HT-29 (cell line): ENCODE data around the gene CGRRF1. TPM values are rescaled to one million over a fixed set of nuclear protein-coding genes. Genes with fewer than 3 reads are reported as not detected.

ENCODE experiments used
- DNase-seq: peaks from one replicate; pipeline ENCODE4 v3.0.0-alpha.2; 2015; ENCODE audit warnings: low spot score
- total RNA-seq: library from RNA; depleted of rRNA; stranded (reverse); fragments of >200 nt; shearing (Covaris generic); gene quantifications from 2 replicates; pipeline ENCODE4 v1.2.3, GENCODE V29; 2014

The CGRRF1 gene
- total RNA-seq, 1 experiment from 2014 or later = 1.1 TPM

DNA sequence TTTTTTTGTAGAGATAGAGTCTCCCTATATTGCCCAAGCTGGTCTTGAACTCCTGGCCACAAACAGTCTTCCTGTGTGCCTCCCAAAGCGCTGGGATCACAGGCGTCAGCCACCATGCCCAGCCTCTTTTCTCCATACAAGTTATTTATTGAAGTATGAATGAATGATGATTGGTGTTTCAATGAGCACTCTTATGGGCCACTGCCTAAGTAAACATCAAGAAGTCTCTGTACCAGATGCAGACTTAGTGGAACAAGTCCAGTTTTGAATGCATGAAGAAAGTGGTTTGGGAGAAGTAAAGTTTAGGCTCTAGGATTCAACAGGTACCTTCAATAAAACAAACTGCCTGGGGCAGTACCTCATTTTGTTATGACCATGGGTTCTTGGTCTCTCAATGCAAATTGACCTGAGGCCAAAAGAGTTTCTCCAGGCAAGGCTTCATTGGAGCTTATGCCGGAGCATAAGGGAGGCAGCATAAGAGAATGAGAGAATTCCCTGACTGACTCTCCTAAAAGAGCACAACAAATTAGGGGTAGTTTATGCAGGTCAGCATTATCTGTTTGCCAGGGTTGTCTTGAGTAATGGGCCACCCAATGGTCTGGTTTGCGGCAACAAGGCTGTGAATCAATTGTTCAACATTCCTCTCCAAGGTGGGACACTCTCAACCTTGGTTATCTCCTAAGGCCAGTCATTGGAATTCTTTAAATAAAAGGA lies 19.8 kb upstream of the CGRRF1 start:
- peak; percentile 30 for DNase-seq

DNA sequence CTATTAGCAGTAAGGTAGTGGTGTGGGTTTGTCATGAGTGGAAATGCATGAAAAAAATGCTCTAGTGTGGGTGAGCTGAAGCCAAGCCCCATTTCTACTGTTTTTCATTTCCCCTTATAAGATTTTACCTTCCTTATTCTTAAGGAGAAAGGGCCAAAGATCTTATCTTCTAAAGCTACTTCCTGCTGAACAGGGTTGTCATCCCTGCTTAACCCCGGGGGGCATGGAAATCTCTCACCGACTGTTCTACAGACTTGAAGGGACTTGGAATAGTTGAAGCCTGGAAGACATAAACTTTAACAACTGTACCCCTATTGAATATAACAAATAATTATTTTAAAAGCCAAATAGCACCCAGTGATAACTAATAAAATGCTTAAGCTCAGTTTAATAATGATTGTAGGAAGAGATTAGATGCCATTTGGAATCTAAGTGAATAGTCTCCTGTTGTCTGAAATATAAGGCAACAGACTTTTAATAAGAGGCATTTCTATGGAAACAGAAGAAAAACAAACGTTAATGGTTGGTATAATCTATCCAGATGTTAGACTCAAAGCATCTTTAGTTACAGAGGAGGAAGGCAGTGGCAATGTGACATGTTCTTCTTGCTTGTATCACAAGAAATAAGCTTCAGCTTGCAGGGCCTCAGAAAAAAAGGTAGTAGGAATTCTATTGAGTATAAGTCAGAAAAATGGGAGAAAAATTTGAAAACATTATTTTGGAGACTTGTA lies 19.1 kb upstream of the CGRRF1 start:
- DNase-seq = peak; percentile 25

DNA sequence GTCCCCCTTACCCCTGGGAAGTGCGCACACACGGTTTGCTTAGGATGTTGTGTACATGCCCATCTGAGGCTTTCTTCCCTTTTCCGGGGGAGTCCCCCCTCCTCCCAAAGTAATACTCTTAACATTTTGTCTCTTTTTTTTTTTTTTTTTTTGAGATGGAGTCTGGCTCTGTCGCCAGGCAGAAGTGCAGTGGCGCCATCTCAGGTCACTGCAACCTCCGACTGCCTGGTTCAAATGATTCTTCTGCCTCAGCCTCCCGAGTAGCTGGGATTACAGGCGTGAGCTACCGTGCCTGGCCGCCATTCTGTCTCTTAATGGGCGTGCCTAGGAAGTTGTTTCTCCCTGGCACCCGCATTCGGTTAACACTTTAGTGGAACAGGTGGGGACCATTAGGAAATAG lies 16.4 kb upstream of the CGRRF1 start:
- DNase-seq = no peak

DNA sequence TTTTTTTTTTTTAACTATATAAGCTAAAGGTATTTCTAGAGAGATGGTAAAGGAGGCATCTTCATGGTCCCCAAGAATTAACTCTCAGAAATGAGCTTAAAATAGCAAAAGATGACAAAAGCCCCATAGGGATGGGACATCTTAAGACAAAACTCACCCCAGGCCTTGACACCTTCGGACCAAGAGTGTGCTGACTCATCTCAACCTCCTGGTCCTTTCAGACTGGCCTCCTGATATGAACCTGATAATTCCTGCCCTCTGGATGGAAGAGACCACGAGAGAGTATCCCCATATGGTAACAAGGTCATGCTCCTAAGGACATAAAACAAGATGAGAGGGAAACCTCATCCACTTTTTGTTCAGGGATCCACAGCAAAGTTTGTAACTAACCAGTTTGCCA lies 12.5 kb upstream of the CGRRF1 start:
- no peak for DNase-seq

DNA sequence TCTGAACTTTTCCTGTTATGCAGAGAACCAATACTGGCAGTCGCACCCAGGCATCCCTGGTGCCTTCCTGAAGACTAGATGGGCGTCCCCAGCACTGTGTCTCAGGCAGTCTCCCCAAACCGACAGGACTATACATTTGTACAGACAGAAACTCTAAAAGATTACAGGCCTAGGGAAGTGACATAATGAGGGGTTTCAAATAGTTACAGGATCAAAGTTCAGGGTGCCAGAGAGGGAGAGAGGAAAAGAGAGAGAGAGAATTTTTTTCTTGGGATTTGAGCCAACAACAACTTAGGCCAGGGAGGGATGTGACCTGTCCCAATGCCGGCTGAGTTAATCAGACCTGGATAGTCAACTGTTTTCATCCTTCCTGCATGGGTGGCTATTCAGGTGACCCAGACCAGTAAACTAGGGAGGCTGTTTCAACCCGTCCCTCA lies 11.6 kb upstream of the CGRRF1 start:
- DNase-seq = no peak

DNA sequence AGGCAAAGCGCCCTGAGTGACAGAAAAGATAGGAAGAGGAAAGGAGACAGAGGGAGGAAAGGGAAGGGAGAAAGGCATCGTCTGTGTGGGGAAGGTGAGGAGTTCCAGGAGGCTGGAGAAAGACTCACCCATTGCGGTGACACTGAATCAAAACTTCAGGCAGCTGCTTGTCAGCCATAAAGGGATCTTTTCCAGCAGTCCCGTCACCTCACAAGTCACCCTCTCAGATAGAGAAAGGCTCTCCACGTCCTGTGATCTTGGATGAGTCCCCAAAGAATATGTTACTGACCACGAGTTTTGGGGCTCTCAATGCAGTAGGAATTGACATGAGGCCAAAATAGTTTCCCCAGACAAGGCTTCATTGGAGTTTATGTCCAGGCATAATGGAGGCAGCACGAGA lies 11.1 kb upstream of the CGRRF1 start:
- DNase-seq = no peak

DNA sequence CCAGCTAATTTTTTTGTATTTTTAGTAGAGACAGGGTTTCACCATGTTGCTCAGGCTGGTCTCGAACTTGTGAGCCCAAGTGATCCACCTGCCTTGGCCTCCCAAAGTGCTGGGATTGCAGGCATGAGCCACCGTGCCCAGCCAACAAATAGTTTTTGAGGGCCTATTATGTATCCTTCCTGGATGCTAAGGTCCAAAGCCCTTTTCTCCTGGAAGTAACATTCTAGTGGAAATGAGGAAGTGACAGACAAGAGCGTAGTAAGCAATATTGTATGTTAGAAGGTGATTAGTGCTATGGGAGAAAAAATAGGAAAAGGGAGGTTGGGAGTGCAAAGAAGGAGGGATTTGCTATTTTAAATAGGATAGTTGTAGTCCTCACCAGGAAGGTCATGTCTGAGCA lies 9.0 kb upstream of the CGRRF1 start:
- DNase-seq = no peak

DNA sequence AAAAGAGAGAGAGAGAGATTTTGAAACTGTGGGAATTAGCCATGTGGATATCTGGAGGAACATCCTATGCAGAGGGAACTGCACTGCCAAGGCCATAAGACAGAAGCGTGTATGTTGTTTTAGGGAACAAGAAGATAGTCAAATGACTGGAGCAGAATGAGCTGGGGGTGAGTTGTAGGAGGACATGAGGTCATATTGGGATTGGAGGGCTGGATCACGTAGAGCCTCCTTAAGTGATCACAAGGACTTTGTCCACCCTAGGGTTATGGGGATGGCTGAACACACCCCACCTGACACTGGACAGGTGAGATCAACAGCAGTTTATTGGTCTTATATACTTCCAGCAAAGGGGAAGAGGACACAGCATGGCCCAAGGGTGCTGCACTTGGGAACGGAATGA lies 8.2 kb upstream of the CGRRF1 start:
- DNase-seq = no peak

DNA sequence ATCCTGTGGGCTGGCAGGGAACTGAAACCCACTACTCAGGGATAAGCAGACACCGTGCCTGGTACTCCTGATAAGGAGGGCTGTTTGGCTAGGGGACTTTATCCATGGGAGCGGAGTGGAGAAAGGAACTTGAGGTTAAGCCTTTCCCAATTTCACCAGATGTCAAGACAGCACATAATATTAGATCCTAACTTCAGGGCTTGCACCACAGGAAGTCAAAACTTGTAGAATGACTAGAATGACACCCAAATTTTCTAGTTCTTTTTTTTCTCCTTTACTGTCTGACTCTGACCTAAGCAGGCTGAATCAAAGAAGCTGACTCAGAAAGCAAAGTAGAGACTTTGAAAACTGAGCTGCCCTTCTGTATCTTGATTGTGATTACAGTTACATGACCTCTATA lies 7.1 kb upstream of the CGRRF1 start:
- no peak for DNase-seq

DNA sequence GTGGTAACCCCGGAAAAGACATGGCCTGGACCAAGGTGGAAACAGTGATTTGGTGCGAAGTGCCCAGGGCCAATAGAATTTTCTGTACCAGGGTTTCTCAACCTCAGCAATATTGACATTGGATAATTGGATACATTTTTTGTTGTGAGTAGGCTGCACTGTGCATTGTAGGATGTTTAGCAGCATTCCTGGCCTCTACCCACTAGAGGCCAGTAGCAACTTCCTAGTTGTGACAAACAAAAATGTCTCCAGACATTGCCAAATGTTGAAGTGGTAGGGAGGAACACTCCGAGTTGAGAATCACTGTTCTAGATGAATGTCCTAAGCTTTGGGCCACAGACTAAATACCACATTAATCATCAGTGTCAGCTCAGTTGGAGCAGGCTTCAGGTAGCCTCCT lies 6.2 kb upstream of the CGRRF1 start:
- peak; percentile 34 for DNase-seq

DNA sequence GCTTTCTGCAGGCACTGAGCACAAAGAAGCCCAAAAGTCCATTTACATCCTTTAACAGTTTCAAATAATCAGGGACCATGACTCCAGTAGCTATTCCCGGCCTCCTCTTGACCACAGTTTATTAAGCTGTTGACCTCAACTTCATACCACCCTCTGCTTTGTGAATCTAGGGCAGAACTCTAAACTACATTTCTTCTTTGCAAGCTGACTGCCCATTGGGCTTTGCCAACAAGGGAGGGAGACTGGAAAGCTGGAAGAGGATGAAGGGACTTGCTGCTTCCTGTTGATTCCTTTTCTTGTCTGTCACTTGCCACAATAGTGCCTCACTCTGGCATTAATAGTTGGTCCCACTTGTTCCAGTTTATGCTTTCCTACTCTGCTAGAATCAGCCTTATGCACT lies 2.7 kb downstream of the CGRRF1 start:
- DNase-seq = no peak

DNA sequence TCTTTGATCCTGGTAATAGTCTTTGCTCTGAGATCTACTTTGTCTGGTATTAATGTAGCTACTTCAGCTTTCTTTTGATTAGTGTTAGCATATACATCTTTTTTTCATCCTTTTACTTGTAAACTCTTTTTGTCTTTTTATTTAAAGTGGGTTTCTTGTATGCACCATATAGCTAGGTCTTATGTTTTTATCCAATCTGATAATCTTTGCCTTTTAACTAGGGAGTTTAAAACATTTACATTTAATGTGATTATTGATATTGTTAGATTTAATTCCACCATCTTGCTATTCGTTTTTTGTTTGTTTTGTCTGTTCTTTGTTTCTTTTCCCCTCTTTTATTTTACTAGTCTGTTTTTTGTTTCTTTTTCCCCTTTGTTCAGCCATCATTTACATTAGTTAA lies 6.0 kb downstream of the CGRRF1 start:
- DNase-seq = no peak

DNA sequence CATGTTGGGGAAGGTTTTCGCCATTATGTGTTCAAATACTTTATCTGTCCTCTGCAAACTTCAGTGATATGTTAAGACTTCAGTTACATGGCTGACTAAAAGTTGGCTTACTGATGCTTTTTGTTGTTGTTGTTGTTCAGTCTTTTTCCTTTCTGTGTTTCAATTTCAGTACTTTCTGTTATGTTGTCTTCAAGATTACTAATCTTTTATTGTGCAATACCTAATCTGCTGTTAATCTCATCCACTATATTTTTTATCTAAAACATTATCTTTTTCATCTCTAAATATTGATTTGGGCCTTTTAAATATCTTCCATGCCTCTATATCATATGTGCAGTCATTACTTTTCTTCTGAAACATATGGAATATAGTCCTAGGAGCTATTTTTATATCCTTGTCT lies 7.0 kb downstream of the CGRRF1 start:
- no peak for DNase-seq

DNA sequence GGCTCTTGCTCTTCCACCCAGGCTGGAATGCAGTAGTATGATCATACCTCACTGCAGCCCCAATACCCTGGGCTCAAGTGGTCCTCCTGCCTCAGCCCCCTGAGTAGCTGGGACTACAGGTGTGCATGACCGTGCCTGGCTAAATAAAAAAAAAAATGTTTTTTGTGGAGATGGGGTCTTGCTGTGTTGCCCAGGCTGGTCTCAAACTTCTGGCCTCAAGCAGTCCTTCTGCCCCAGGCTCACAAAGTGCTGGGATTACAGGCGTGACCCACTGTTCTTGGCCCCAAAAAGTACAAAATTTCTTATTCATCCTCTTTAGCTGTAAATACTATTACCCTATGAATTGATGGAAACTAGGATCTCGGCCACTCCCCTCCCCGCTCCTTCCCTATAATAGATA lies 14.7 kb downstream of the CGRRF1 start:
- no peak for DNase-seq

DNA sequence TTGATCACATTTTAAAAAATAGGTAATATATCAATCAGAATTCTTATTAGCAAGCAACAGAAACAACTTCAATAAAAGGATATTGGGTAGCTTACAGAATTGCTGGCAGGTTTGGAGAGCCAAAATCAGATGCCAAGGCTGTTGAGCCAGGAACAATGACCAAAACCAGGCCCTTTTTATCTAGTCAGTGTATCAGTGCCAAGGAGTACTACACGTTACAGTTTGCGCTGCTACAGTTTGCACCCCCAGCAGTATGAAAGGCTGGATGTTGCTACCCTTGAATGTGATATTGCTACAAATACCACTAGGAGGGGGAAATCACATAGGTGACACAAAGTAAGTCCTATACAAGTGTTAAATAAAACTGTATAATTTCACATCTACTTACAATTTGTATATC lies 19.3 kb downstream of the CGRRF1 start:
- DNase-seq = no peak

DNA sequence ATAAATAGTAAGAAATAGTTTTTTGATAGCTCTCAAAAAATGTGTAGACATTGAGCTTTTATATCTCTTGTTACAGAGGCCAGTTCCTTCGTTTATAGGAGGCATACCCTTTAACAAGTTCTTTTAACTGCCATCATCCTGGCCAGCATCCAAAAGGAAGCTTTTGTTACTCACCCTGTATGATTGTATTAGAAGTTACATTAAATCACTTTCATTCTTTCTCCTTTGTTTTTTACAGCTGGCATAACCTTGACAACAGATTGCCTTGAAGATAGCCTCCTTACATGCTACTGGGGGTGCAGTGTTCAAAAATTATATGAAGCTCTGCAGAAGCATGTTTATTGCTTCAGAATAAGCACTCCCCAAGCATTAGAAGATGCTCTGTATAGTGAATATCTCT lies 20.1 kb downstream of the CGRRF1 start:
- peak; percentile 33 for DNase-seq

DNA sequence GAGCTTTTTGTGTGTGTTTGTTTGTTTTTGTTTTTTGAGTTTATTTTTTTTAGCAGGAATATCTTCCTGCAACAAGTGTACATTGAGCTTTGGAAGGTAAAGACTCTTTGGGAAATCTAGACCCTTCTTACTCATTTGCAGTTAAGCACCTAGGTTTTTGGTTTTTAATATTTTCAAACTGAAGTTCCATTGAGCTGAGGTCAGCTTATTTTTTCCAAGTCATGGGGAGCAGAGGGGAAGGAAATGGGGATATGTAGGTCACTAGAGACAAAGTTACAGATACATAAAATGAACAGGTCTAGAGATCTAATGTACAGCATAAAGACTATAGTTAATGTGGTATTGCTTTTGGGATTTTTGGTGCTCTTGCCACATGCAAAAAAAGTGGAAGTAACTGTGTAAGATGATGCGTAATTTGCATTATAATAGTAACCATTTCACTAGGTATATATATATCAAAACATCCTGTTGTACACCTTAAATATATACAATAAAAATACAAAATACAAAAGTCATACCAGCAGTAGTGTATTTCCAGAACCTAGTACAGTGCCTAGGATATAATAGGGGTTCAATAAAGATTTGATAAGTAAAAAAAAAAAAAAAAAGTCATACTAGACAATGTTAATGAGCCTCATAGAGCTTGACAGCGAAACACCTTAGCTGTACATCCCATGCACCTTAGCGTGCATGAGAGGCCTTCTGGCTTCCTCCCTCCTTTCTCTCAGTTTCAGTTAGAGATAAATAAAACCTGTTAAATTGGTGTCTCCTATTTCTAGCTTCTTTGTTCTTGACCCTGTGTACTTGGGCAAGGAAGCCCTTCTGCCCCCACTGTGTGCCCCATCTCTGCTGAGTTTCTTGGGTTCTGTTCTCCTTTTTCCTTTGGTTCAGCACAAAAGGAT lies 22.7 kb downstream of the CGRRF1 start:
- DNase-seq = no peak

DNA sequence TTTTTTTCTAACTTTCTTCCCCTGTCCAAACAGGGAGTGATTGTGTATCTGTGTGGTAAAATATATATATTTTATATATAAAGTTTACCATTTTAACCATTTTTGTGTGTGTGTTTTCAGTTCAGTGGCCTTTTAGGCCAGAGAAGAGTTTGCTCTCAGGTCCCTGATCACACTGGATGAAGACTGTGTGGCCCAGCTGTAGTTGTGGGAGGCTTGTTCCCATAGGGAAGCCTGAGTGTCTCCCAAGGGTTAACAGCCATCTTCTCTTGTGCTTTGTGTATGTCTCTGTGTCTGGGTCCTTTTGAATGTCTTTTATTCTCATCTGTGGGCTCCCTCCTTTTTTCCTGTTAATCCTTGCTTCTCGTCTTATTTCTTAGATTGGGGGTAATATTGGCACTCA lies 23.4 kb downstream of the CGRRF1 start:
- DNase-seq = no peak

DNA sequence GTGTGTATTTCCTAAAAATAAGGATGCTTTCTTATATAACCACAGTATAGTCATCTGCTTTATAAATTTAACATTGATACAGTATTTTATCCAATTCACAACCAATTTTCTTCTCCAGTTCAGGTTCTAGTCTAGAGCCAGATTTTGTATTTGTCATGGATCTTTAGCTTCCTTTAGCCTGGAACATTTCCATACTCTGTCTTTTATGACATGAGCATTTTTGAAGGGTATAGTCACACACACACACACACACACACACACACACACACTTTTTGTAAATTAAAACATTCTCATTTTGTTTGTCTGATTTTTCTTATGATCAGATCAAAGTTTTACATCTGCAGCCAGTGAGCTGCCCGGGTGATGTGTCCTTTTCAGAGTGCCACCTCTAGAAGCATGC lies 25.4 kb downstream of the CGRRF1 start:
- no peak for DNase-seq

DNA sequence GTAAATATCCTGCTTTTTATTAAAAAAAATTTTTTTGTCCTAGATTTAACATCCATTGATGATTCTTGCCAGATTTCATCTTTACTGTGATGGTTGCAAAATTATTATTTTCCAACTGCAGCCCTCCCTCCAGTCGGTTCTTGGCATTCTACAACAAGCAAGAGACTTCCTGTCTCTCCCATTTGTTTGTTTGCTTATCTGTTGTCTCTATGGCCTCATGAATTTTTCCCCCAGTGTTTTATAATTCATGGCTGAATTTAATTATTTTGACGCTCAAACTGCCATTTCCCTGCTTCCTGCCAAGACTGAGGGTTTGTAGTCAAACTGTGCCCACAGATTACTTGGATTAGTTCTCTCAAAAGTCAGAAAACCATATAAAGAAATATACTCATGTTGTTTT lies 25.9 kb downstream of the CGRRF1 start:
- DNase-seq = no peak

DNA sequence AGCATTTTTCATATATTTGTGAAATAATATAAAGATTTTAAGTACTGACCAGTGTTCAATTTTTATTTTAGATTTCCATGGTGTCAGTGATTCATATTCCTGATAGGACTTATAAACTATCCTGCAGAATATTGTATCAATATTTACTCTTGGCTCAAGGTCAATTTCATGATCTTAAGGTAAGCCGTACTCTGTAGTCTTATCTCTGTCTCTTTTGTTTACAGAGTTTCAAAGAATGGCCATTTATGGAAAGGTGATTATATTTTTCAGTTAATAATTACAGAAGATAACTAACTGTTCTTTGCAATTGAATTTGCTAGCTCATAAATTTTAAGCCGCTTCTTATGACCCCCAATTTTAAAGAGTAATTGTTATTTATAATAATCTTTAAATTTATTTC lies 27.9 kb downstream of the CGRRF1 start:
- no peak for DNase-seq

DNA sequence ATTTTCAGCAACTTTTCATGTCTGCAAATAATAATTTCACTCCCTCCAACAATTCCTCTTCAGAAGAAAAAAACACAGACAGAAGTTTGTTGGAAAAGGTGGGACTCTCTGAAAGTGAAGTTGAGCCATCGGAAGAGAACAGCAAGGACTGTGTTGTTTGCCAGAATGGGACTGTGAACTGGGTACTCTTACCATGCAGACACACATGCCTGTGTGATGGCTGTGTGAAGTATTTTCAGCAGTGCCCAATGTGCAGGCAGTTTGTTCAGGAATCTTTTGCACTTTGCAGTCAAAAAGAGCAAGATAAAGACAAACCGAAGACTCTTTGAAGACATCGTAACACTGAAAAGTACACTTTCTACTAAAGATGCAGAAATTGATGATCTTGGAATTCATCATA lies 28.3 kb downstream of the CGRRF1 start:
- DNase-seq = no peak
